GM18511 (cell line): ENCODE data around the gene LSM8.
A peak's percentile ranks its signal among the peaks of the same experiment; 100 is the strongest.
"Not testable (repeated sequence)": the region's sequence is repeated elsewhere in the genome, so short reads cannot be mapped to it uniquely, and the experiment has no call there.

Experiments used
- ATAC-seq: cut with Tn5 transposase; IDR thresholded peaks from one replicate; pipeline ENCODE4 v1.9.1; 2021; ENCODE audit warnings: mild to moderate bottlenecking, moderate library complexity; ENCODE audit not compliant: unreplicated experiment

LSM8 gene

DNA sequence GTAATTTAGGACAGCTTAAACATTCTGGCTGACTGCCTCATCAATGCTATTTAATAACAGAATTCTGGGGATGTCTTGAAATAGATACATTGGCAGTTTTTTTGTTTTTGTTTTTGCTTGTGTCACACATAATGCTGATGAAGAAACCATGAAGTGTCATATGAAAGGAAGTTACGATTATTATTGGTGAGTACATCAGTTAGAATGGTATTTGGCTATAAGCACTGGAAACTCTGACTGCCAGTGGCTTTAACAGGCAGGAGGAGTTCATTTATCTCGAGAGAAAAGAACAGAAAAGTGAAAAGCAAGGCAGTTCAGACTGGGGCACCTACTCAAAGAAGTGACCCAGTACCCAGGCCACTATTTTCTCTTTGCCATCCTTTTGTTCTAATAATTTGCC is 18.1 kb downstream of the LSM8 start:
- ATAC-seq = no peak

DNA sequence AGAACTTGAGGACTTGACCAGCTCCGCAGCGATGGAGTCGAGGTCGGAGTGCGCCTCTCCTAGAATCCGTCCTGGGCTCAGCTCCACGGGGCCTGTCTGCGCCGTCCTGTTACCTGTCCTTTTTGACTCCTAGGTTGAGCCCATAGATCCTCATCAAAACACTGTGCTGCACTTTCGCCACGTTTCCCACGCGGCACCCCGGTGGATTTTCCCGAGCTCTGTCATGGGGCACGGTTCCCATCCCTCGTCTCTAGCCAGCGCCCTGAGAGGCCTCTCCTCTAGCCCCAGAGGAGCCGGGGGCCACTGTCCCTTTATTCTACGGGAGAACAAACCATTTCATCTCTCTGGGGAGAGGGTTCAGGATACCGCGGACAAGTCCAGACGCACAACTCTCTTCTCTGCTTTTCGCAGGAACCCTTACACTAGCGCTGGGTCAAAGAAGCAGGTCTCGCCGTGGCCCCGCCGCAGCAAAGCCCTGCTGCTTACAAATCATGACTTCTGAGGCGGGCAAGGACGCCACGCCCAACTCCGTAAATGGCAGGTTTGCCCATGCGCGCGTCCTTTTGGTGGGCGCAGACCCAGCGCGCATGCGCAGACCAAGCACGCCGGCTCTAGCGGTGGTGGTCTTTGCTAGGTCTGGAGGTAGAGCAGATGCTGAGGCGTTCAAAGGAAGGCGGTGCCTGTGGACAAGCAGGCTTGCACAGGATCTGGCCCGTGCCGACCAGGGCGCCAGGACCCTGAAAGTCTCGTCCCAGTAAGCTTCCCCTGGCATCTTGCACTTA is 30.3 kb downstream of the LSM8 start:
- peak; percentile 96 for ATAC-seq

DNA sequence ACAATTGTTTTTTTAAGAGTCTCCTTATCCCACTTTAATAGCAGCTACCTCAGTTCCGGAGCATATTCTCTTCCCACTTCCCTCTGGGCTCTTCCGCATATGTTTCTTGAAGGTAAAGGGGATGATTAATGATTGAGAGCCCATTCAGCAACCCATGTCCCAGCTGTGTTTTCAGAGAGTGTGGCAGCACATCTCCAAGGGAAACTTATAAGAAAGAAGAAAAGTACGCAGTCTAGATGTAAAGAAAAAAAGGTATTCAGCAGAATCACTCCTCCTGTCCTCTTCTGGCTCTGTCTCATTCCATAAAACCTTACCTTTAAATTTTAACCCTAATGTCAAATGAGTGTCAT is 30.8 kb downstream of the LSM8 start:
- ATAC-seq = peak; percentile 20

DNA sequence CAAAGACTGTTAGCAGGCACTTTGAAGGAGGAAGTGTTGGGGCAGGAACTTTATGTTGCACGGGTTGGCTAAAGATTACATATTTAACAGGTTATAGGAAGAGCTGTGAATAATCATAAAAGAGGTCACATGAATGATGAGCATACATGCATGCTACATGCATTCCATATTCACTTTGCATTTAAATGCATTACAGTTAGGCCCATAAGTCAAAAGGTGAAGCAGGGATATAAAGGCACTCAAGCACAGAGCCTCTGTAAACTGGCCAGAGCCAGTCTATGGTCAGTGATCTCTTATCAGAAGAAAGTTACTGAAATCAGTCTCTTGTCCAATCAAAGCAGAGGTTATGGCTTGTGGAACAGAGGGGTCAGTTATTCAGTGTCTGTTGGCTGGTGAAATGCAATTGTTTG is 33.3 kb downstream of the LSM8 start:
- ATAC-seq = no peak

- no peak for ATAC-seq
Observed at GRCh38 chr7:118218413-118219156, 34.6 kb downstream of the LSM8 start.

DNA sequence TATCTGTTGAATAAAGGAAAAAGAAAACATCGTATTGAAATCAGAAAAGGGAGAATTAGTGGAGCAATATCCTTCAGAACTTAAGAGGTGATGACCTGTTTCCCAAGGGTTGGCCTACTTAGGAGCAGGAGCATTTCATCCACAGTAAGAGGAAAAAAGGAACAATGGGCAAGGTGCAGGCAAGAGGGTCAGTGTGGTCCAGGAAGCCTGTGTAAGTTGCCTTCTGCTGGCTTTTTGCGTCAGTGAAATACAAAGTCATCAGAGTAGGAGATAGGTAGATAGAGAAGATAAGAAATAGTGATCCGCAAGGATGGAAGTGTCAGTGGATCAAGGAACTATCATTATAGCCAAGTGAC is 35.2 kb downstream of the LSM8 start:
- ATAC-seq = no peak

GRCh38 chr7:118220583-118220982 is 36.6 kb downstream of the LSM8 start:
- ATAC-seq = no peak

GRCh38 chr7:118222591-118222990 is 38.6 kb downstream of the LSM8 start:
- ATAC-seq = no peak

GRCh38 chr7:118224521-118224920 is 40.6 kb downstream of the LSM8 start, which contains the start of gene ANKRD7:
Gene ANKRD7 (plus strand): TSS chr7:118224704. CDS start chr7:118224831, 127 bp downstream.
- ATAC-seq = no peak

- ATAC-seq = no peak
Observed at GRCh38 chr7:118232837-118233236, 48.9 kb downstream of the LSM8 start.

- no peak for ATAC-seq
Observed at GRCh38 chr7:118233799-118234198, 49.8 kb downstream of the LSM8 start.

DNA sequence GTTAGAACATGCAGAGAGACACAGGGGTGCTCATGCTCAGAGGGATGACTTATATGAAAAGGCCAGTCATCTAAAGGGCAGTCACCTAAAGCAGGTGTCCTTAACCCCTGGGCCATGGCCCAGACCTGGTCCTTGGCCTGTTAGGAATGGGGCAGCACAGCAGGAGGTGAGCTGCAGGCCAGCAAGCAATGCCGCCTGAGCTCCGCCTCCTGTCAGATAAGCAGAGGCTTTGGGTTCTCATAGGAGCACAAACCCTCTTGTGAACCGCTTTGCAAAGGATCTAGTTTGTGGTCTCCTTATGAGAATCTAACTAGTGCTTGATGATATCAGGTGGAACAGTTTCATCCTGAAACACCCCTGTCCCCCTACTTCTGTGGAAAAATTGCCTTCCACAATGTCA is 55.0 kb downstream of the LSM8 start:
- no peak for ATAC-seq

GRCh38 chr7:118240320-118240719 is 56.4 kb downstream of the LSM8 start:
- not testable (repeated sequence) for ATAC-seq
